Gastroesophageal sphincter (tissue), 3 donors: ENCODE data around the gene TBC1D23.

Experiments
- EP300 ChIP-seq: sonication (generic); formaldehyde crosslinking; IDR thresholded peaks from one replicate; pipeline ENCODE4 v1.6.1; 2017; ENCODE audit warnings: antibody characterized with exemption, mild to moderate bottlenecking
- POLR2AphosphoS5 ChIP-seq: sonication (generic); formaldehyde crosslinking; IDR thresholded peaks from one replicate; pipeline ENCODE4 v1.6.1; 2017; ENCODE audit warnings: antibody characterized with exemption
- TF ChIP-seq, protein P1 (sequence below), 4 experiments: fragments of 200-600 bp in 2 of 4; fragments of 450-650 bp in 2 of 4; sonication (generic) in 1 of 4; IDR thresholded peaks; one replicate each; pipeline ENCODE4 v1.5.1; 2017 to 2019; ENCODE audit warnings: antibody characterized with exemption in 4 of 4, mild to moderate bottlenecking in 2 of 4, moderate library complexity in 2 of 4

- TF ChIP-seq, protein P1, sequence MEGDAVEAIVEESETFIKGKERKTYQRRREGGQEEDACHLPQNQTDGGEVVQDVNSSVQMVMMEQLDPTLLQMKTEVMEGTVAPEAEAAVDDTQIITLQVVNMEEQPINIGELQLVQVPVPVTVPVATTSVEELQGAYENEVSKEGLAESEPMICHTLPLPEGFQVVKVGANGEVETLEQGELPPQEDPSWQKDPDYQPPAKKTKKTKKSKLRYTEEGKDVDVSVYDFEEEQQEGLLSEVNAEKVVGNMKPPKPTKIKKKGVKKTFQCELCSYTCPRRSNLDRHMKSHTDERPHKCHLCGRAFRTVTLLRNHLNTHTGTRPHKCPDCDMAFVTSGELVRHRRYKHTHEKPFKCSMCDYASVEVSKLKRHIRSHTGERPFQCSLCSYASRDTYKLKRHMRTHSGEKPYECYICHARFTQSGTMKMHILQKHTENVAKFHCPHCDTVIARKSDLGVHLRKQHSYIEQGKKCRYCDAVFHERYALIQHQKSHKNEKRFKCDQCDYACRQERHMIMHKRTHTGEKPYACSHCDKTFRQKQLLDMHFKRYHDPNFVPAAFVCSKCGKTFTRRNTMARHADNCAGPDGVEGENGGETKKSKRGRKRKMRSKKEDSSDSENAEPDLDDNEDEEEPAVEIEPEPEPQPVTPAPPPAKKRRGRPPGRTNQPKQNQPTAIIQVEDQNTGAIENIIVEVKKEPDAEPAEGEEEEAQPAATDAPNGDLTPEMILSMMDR (IDR thresholded peaks at IDR 0.05) = no peak
- TF ChIP-seq POLR2AphosphoS5 (no peak), EP300 (no peak)
Observed at GRCh38 chr3:100333051-100333450, 72.3 kb downstream of the TBC1D23 start.
